NCI-H146 treated with DMSO at 0.1 percent for 48 hours (cell line): Measurements from ENCODE around the gene RBBP4.
"Not testable (repeated sequence)": the region's sequence is repeated elsewhere in the genome, so short reads cannot be mapped to it uniquely, and the experiment has no call there.

Source experiments
- DNase-seq: peaks from one replicate; lab custom pipeline; 2025; ENCODE audit not compliant: unreplicated experiment; lab: John Stamatoyannopoulos, UW

RBBP4 gene

GRCh38 chr1:32639489-32640075 lies 11.4 kb upstream of the RBBP4 start:
- no peak for DNase-seq

GRCh38 chr1:32642292-32642827 lies 8.6 kb upstream of the RBBP4 start:
- DNase-seq = not testable (repeated sequence)

GRCh38 chr1:32644426-32644825 lies 6.6 kb upstream of the RBBP4 start:
- no peak for DNase-seq

GRCh38 chr1:32647308-32648134 lies 3.5 kb upstream of the RBBP4 start:
- no peak for DNase-seq

- peak; percentile 82 for DNase-seq
These were observed 708 bp upstream of the RBBP4 start, which contains the start of gene ZBTB8OS for GRCh38 chr1:32650248-32650751. Gene ZBTB8OS (minus strand): TSS chr1:32650550. CDS start chr1:32650529, 21 bp downstream.

GRCh38 chr1:32651461-32652073 lies 559 bp downstream of the RBBP4 start:
- DNase-seq = no peak

- DNase-seq = no peak
These were observed 1.4 kb downstream of the RBBP4 start for GRCh38 chr1:32652244-32652962.

- no peak for DNase-seq
These were observed 8.6 kb downstream of the RBBP4 start for GRCh38 chr1:32659581-32659980.

GRCh38 chr1:32665915-32666314 lies 14.9 kb downstream of the RBBP4 start:
- no peak for DNase-seq

- DNase-seq = no peak
These were observed 16.0 kb downstream of the RBBP4 start for GRCh38 chr1:32666901-32667566.

- not testable (repeated sequence) for DNase-seq
These were observed 17.7 kb downstream of the RBBP4 start for GRCh38 chr1:32668716-32669115.

- DNase-seq = no peak
These were observed 25.9 kb downstream of the RBBP4 start for GRCh38 chr1:32676945-32677344.

- not testable (repeated sequence) for DNase-seq
These were observed 29.0 kb downstream of the RBBP4 start for GRCh38 chr1:32679993-32680392.

GRCh38 chr1:32680642-32681041 lies 29.6 kb downstream of the RBBP4 start:
- no peak for DNase-seq

GRCh38 chr1:32681509-32681908 lies 30.5 kb downstream of the RBBP4 start:
- no peak for DNase-seq

GRCh38 chr1:32681999-32682398 lies 31.0 kb downstream of the RBBP4 start:
- DNase-seq = no peak

- DNase-seq = no peak
These were observed 32.4 kb downstream of the RBBP4 start for GRCh38 chr1:32683397-32683796.

GRCh38 chr1:32684167-32684811 lies 33.3 kb downstream of the RBBP4 start:
- no peak for DNase-seq

- DNase-seq = no peak
These were observed 34.5 kb downstream of the RBBP4 start for GRCh38 chr1:32685498-32685897.

- no peak for DNase-seq
These were observed 35.4 kb downstream of the RBBP4 start for GRCh38 chr1:32686387-32686786.
